HG03469 (cell line): ENCODE measurements around the gene LITAFD.
"Not testable (repeated sequence)": the region's sequence is repeated elsewhere in the genome, so short reads cannot be mapped to it uniquely, and the experiment has no call there.

Experiments
- ATAC-seq: cut with Tn5 transposase; IDR thresholded peaks from one replicate; pipeline ENCODE4 v1.9.1; 2021; ENCODE audit warnings: mild to moderate bottlenecking, moderate library complexity, moderate number of reproducible peaks; ENCODE audit not compliant: unreplicated experiment

LITAFD gene

GRCh38 chr16:8855972-8856371, 26.2 kb upstream of the LITAFD start:
- no peak for ATAC-seq

- ATAC-seq, result no peak
Observed at GRCh38 chr16:8858994-8859912, 22.9 kb upstream of the LITAFD start.

- no peak for ATAC-seq
Observed at GRCh38 chr16:8859913-8860881, 22.0 kb upstream of the LITAFD start.

- ATAC-seq, result no peak
Observed at GRCh38 chr16:8861563-8862308, 20.4 kb upstream of the LITAFD start.

- no peak for ATAC-seq
Observed at GRCh38 chr16:8862309-8863130, 19.6 kb upstream of the LITAFD start.

- ATAC-seq, result no peak
Observed at GRCh38 chr16:8863594-8864424, 18.3 kb upstream of the LITAFD start.

GRCh38 chr16:8864480-8865110, 17.6 kb upstream of the LITAFD start:
- ATAC-seq, result no peak

GRCh38 chr16:8865145-8865882, 16.8 kb upstream of the LITAFD start:
- no peak for ATAC-seq

GRCh38 chr16:8866118-8866883, 15.8 kb upstream of the LITAFD start:
- no peak for ATAC-seq

- no peak for ATAC-seq
Observed at GRCh38 chr16:8866884-8867215, 15.3 kb upstream of the LITAFD start.

- no peak for ATAC-seq
Observed at GRCh38 chr16:8867216-8867931, 14.8 kb upstream of the LITAFD start.

GRCh38 chr16:8867932-8868415, 14.2 kb upstream of the LITAFD start:
- ATAC-seq, result peak; percentile 7

GRCh38 chr16:8868416-8869211, 13.5 kb upstream of the LITAFD start, which contains the start of gene CARHSP1:
Gene CARHSP1, minus strand, starts transcription at chr16:8869006. Its CDS starts 9,678 bp downstream, at chr16:8859328.
- peak; percentile 43 for ATAC-seq

- no peak for ATAC-seq
Observed at GRCh38 chr16:8869212-8869987, 12.8 kb upstream of the LITAFD start.

GRCh38 chr16:8869988-8870241, 12.2 kb upstream of the LITAFD start:
- ATAC-seq, result not testable (repeated sequence)
